Endothelial cell of umbilical vein (primary cell): Measurements from ENCODE around the gene NEURL1B. TPM values are rescaled to one million over a fixed set of nuclear protein-coding genes. Genes with fewer than 3 reads are reported as not detected.

Experiments
- BruUV-seq: library from RNA; stranded (reverse); fragments of 400-500 nt; replicated peaks from 2 replicates; lab custom pipeline; 2021; lab: Mats Ljungman, UMichigan
- CTCF ChIA-PET: fragments of 300-600, 350-600 bp; sonication (Branson Sonifier 250); formaldehyde crosslinking; loops from one replicate; lab custom pipeline; 2021; ENCODE audit warnings: antibody characterized with exemption, inconsistent platforms; lab: Charles Lee
- POLR2A ChIA-PET: fragments of 300-600, 350-600 bp; sonication (Branson Sonifier 250); formaldehyde crosslinking; loops from one replicate; lab custom pipeline; 2021; ENCODE audit warnings: antibody characterized with exemption, inconsistent platforms; lab: Charles Lee
- DNase-seq: peaks from one replicate; pipeline ENCODE4 v3.0.0-alpha.2; 2011; ENCODE audit warnings: low read depth, low spot score
- FAIRE-seq: peaks from 2 replicates; lab custom pipeline; 2011; peaks lifted over from hg19 to GRCh38; lab: Jason Lieb, UNC
- H2AFZ ChIP-seq: 2 replicates; pipeline ENCODE4 v1.6.0; 2012; ENCODE audit warnings: low read depth, low read length, control low read depth, inconsistent platforms
- H3K27ac ChIP-seq: 2 replicates; pipeline ENCODE4 v1.5.1; 2011; ENCODE audit warnings: low read depth, mild to moderate bottlenecking, control low read depth, low read length, moderate library complexity; ENCODE audit not compliant: insufficient read depth
- H3K27me3 ChIP-seq, 2 experiments: 2 replicates each; pipeline versions ENCODE4 v1.6.0 to v1.6.1; 2011; ENCODE audit warnings: low read length in 2 of 2, mixed read lengths in 1 of 2; ENCODE audit not compliant: control insufficient read depth in 2 of 2, insufficient read depth in 2 of 2
- H3K36me3 ChIP-seq, 2 experiments: 2 replicates in 1 of 2; 3 replicates in 1 of 2; pipeline ENCODE4 v1.5.1; 2011; ENCODE audit warnings: low read length in 2 of 2, mild to moderate bottlenecking in 1 of 2, moderate library complexity in 1 of 2; ENCODE audit not compliant: control insufficient read depth in 2 of 2, insufficient read depth in 2 of 2; ENCODE audit errors: extremely low read depth in 1 of 2
- H3K4me1 ChIP-seq: 3 replicates; pipeline ENCODE4 v1.5.1; 2011; ENCODE audit warnings: mild to moderate bottlenecking, low read length; ENCODE audit not compliant: control insufficient read depth, insufficient read depth; ENCODE audit errors: extremely low read depth
- H3K4me2 ChIP-seq: 2 replicates; pipeline ENCODE4 v1.6.1; 2011; ENCODE audit warnings: low read length, control low read depth, mixed read lengths; ENCODE audit not compliant: insufficient read depth
- H3K4me3 ChIP-seq, 3 experiments: fragments of 200-600 bp in 1 of 3; sonication (generic), shearing (Covaris generic) in 1 of 3; replicated peaks in 1 of 3; 2 replicates each; pipeline ENCODE4 v1.5.1; 2011 to 2016; ENCODE audit warnings: control low read depth in 3 of 3, low read length in 3 of 3, mild to moderate bottlenecking in 2 of 3, inconsistent platforms in 1 of 3, low read depth in 1 of 3, moderate library complexity in 1 of 3; ENCODE audit not compliant: insufficient read depth in 1 of 3
- H3K79me2 ChIP-seq: 2 replicates; pipeline ENCODE4 v1.6.0; 2012; ENCODE audit warnings: low read length, inconsistent platforms; ENCODE audit not compliant: control insufficient read depth, insufficient read depth
- H3K9ac ChIP-seq: replicated peaks from 2 replicates; pipeline ENCODE3; 2011; ENCODE audit warnings: low read length, control low read depth; ENCODE audit not compliant: insufficient read depth; ENCODE audit errors: extremely low read depth
- H3K9me1 ChIP-seq: replicated peaks from 3 replicates; pipeline ENCODE4 v1.6.0; 2011; ENCODE audit warnings: mild to moderate bottlenecking, low read length; ENCODE audit not compliant: control insufficient read depth, insufficient read depth; ENCODE audit errors: extremely low read depth
- H3K9me3 ChIP-seq: replicated peaks from 2 replicates; pipeline ENCODE4 v1.5.1; 2012; ENCODE audit warnings: low read length, inconsistent platforms; ENCODE audit not compliant: control insufficient read depth, insufficient read depth
- H4K20me1 ChIP-seq: replicated peaks from 2 replicates; pipeline ENCODE3; 2011; ENCODE audit warnings: mild to moderate bottlenecking, low read length; ENCODE audit not compliant: control insufficient read depth, insufficient read depth; ENCODE audit errors: extremely low read depth
- EZH2 ChIP-seq: IDR thresholded peaks from 2 replicates; pipeline ENCODE4 v1.6.1; 2012; ENCODE audit warnings: borderline replicate concordance, low read depth, mild to moderate bottlenecking, moderate library complexity, low read length, inconsistent platforms; ENCODE audit not compliant: severe bottlenecking
- FOS ChIP-seq: IDR thresholded peaks from 2 replicates; pipeline ENCODE4 v1.6.1; 2011; ENCODE audit warnings: mild to moderate bottlenecking, low read length, moderate library complexity, borderline replicate concordance; ENCODE audit not compliant: insufficient read depth
- GATA2 ChIP-seq: IDR thresholded peaks from 2 replicates; pipeline ENCODE4 v1.7.0; 2011; ENCODE audit warnings: low read depth, mild to moderate bottlenecking, moderate library complexity, mixed read lengths, low read length; ENCODE audit not compliant: insufficient read length, insufficient read depth
- JUN ChIP-seq: IDR thresholded peaks from 2 replicates; pipeline ENCODE4 v1.6.1; 2011; ENCODE audit warnings: borderline replicate concordance, low read depth; ENCODE audit not compliant: insufficient read length, insufficient read depth
- MYC ChIP-seq: IDR thresholded peaks from one replicate; pipeline ENCODE4 v1.6.1; 2011; ENCODE audit warnings: mild to moderate bottlenecking, low read depth, low read length
- POLR2A ChIP-seq: IDR thresholded peaks from 2 replicates; pipeline ENCODE4 v1.6.1; 2012; ENCODE audit warnings: low read depth, mild to moderate bottlenecking, control low read depth, low read length
- POLR2AphosphoS5 ChIP-seq: IDR thresholded peaks from 2 replicates; pipeline ENCODE4 v1.6.1; 2012; ENCODE audit warnings: low read depth, mild to moderate bottlenecking, control low read depth, low read length, moderate library complexity; ENCODE audit not compliant: insufficient read depth
- dilution Hi-C: fragments of 300-500 bp; cut with MboI; formaldehyde crosslinking; loops from one replicate; pipeline ENCODE4 v1.15.0; 2019; ENCODE audit warnings: low sequenced_read_pairs; ENCODE audit not compliant: extremely low pct_ligation_motif_present
- intact Hi-C: fragments of 100-400 bp; cut with micrococcal nuclease; formaldehyde crosslinking; loops from one replicate; pipeline ENCODE4 v1.10.0; 2022
- polyA plus RNA-seq, 4 experiments: library from polyadenylated mRNA; depleted of rRNA in 3 of 4; stranded (reverse) in 3 of 4; unstranded in 1 of 4; fragments of >200 nt; gene quantifications; 2 replicates each; pipeline versions ENCODE4 v1.2.1 to v1.2.3, GENCODE V29; 2011 to 2012; ENCODE audit warnings: missing spikeins in 1 of 4
- total RNA-seq: library from RNA; stranded (reverse); gene quantifications from 2 replicates; pipeline ENCODE4 v1.2.3, GENCODE V29; 2021
- TF ChIP-seq, protein P1 (sequence below), 2 donors: IDR thresholded peaks; 1 replicate in 1 of 2; 2 replicates in 1 of 2; pipeline ENCODE4 v1.5.1; 2011; ENCODE audit warnings: low read length in 2 of 2, mild to moderate bottlenecking in 2 of 2, moderate library complexity in 2 of 2, control low read depth in 1 of 2, inconsistent platforms in 1 of 2, low read depth in 1 of 2; ENCODE audit not compliant: insufficient read depth in 1 of 2; ENCODE audit errors: extremely low read depth in 1 of 2
- TF ChIP-seq, protein P2 (sequence below): IDR thresholded peaks from 2 replicates; pipeline ENCODE4 v1.6.1; 2011; ENCODE audit not compliant: insufficient read depth, insufficient read length

The NEURL1B gene
- total and polyA plus RNA-seq, 2 donors (not counting 3 experiments of a cell fraction or from before 2014, with no cell fraction given) = 0.44 to 1.6 TPM

- Histone ChIP-seq H3K9me3 (no peaks in the 10 kb centered on the region), H3K4me1 (no peaks in the 10 kb centered on the region), H3K27me3 (peaks cover 1 to 3% of the 10 kb centered on the region in 2 experiments), H3K4me2 (no peak overlapping the region), H2AFZ (no peak overlapping the region), H3K36me3 (no peaks in the 10 kb centered on the region), H3K4me3 (no peak overlapping the region), H4K20me1 (no peaks in the 10 kb centered on the region), H3K9ac (no peak overlapping the region), H3K9me1 (no peaks in the 10 kb centered on the region), H3K79me2 (no peaks in the 10 kb centered on the region), H3K27ac (no peak overlapping the region)
- intact Hi-C loops = no loop called here
- dilution Hi-C loops = no loop called here
- BruUV-seq = no TSS peak
- POLR2A ChIA-PET = no interaction called here
- DNase-seq (no peak), FAIRE-seq (no peak)
- TF ChIP-seq EZH2 (no peak), MYC (no peak), GATA2 (no peak), POLR2AphosphoS5 (no peak), POLR2A (no peak), JUN (no peak), FOS (no peak)
- TF ChIP-seq, protein P1, sequence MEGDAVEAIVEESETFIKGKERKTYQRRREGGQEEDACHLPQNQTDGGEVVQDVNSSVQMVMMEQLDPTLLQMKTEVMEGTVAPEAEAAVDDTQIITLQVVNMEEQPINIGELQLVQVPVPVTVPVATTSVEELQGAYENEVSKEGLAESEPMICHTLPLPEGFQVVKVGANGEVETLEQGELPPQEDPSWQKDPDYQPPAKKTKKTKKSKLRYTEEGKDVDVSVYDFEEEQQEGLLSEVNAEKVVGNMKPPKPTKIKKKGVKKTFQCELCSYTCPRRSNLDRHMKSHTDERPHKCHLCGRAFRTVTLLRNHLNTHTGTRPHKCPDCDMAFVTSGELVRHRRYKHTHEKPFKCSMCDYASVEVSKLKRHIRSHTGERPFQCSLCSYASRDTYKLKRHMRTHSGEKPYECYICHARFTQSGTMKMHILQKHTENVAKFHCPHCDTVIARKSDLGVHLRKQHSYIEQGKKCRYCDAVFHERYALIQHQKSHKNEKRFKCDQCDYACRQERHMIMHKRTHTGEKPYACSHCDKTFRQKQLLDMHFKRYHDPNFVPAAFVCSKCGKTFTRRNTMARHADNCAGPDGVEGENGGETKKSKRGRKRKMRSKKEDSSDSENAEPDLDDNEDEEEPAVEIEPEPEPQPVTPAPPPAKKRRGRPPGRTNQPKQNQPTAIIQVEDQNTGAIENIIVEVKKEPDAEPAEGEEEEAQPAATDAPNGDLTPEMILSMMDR (IDR thresholded peaks at IDR 0.05; ENCODE audit: extremely low read depth in 1 of 2, insufficient read depth in 1 of 2, low read depth in 1 of 2, low read length in 2 of 2) = no peak
- TF ChIP-seq, protein P2, sequence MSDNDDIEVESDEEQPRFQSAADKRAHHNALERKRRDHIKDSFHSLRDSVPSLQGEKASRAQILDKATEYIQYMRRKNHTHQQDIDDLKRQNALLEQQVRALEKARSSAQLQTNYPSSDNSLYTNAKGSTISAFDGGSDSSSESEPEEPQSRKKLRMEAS = no peak
- CTCF ChIA-PET = no interaction called here
Measured at GRCh38 chr5:172633403-172633970, 7.6 kb upstream of the NEURL1B start.
